NCI-H146 (cell line): Measurements from ENCODE around the gene NPAS3.

ENCODE experiments used
- DNase-seq: peaks from one replicate; lab custom pipeline; 2025; lab: John Stamatoyannopoulos, UW

Gene NPAS3

DNA sequence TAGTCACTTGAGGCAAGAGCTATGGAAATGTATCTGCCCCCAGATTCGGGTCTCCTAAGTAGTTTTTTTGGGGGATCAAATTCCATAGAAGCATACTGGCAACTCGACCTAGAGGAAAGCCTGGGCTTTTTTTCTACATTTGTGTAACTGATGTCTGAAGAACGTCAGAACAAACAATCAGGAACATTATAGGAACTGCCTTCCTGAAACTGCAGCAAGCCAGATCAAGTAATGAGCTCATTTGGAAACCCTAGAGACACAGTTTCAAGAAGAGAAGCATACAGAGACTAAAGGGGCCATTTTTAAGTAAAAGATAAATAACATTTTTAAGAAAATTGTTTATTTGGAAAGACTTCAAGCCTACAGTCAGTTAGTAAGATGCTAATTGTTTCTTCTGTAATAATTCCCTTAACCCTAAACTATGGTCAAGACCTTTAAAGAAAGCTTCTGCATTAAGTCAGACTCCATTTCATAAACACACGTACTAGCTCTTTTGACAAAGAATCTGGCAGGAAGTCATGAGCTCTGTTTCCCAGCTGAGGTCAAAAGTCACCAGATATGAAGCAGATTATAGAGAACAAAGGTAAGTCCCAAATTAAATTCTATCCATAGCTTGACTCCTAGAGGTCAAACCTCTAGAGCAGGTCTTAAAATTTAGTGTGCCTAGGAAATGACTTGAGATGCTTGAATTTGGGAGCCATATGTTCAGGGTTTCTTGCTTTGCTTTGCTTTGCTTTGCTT, 899.4 kb downstream of the NPAS3 start:
- DNase-seq = no peak

DNA sequence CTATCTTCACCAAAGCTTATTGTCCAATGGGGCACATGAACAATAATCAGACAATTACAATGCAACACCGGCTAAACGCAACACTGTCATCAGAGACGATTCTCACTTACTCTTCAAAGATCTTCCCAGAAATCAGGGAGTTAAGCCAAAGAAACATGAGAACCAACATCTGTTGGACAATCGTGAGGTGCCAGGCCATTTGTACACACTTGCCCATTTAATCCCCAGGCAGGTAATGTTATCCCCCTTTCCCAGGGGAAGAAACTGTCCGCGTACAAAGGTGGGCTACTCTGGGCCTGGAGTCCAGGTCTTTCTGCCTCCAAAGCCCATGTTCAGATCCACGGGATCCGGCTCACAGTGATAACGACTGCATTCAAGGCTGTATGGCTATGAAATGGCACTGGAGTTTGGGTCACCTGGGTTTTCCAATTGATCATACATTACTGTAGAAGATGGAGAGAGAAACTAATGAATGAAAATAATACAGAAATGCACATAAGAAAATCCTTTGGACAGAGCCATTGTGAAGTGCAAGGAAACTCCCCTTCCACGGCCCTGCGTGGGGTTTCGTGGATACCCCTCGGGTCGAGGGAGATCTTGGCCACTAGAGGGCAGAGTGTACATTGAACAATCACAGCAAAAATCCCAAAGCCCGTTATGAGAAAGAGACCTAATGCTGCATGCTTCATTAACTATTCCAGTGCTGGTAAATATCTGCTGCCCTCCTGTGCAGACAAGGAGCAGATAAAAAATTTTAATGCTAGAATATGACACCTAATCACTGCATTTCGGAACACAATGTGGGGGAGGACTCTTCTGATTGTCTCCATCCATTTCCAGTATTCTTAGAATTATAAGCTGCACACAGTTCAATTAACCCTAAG, 900.8 kb downstream of the NPAS3 start:
- DNase-seq = no peak

DNA sequence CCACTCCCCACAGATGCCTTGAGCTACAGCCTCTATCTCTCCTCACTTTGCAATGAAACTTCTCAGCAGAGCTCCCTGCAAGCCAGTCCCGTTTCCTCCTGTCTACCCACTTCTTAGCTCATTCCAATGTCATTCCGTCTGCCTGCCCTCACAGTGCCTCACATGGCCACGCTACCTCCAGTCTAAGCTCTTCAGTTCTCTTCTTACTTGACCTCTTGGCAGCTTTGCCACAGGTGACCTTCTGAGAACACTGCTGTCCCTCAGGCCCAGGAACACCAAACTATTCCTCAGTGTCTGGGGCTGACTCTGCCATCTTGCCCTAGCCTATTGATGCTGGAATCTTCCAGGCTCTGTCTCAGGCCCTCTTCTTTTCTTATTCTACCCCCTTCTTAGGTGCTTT, 902.1 kb downstream of the NPAS3 start:
- DNase-seq = no peak

DNA sequence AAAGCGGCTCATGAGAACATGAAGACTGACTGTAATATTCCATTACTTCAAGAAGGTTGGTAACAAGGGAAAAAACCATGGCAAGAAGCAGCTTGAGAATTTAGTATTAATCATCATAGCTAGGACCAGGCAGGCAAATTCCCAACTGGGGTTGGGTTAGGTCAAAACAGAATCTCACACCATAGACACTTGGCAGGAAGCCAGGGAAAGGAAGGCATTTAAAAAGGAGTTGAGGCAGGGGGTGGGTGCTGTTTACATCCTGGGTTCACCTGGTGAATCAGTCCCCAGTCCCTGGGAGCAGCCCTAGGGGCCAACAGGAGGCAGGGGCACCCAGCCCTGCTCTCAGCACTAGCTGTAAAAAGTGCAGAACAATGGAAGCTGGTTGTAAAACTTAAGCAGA, 903.6 kb downstream of the NPAS3 start:
- no peak for DNase-seq

DNA sequence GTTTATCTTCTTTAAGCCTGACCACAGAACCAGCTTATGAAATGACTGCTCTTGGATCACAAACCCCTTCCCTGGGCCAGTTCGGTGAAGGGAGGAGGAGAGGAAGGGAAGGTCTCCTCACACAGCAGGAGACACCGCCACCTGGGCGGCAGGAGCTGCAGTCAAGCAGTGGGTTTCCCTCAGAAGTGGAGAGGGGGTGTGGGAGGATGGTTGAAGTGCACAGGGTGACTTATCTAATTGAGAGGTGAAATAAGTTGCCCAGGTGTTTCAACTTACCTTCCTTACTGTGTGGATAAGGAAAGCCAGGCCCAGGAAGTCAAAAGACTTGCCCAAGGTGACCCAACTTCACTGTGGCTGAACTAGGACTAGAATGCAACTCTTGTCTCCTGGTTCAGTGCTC, 905.4 kb downstream of the NPAS3 start:
- DNase-seq = no peak

DNA sequence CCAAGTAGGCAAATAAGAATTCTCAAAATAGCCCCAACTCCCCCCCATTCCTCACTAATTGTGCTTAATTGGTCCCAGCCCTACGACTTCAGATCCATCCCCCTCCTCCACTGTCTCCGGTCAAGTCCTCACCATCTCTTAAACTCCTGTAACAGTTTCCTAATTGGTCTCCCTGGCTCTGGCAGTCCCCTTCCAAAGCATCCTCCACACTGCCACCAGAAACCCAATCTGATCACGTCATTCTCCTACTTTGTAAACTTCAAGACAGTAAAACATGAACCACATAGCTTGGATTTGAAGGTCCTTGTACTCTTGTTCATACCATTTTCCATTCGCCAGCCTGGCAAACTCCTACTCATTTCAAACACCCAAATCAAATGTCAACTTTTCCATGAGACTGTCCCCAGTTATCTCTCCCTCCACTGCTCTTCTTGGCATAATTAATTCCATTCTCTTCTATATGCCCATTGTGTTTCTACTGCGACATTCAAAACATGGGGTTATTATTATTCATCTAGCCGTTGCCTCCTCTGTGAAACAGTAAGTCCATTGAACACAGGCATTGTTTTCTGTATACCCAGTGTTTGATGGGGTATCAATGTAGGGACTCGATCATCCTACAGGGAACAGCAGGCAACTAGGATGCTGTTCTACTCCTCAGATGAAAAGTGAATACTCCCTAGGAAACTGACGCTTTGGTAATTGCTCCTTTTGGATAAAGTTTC, 907.6 kb downstream of the NPAS3 start:
- no peak for DNase-seq

DNA sequence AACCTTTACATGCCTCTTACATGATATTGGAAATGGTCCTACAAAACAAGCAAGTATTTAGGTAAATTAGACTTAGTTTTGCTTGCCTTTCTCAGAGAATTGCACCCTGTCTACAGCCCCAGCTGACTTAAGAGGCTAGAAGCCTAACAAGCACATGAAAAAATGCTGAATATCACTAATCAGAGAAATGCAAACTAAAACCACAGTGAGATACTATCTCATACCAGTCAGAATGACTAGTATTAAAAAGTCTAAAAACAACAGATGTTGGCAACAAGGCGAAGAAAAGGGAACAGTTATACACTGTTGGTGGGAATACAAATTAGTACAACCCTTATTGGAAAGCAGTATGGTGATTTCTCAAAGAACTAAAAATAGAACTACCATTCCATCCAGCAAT, 908.4 kb downstream of the NPAS3 start:
- no peak for DNase-seq

DNA sequence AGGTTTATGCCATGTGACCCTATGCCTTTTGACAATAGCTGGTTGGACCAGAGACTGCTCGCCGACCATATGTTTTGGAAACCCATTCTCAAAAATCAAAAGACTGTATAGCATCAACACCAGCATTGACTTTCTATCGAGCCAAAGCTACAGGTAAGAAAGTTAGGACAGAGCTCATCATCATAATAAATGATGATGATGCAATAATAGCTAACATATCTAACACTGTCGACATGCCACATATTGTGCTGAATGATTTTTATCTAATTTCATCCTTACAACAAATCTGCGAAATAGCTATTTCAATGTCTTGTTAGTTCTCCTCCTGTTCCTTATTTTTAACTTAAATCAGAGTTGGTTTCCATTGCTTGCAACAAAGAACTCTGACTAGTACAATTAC, 909.3 kb downstream of the NPAS3 start:
- DNase-seq = no peak

DNA sequence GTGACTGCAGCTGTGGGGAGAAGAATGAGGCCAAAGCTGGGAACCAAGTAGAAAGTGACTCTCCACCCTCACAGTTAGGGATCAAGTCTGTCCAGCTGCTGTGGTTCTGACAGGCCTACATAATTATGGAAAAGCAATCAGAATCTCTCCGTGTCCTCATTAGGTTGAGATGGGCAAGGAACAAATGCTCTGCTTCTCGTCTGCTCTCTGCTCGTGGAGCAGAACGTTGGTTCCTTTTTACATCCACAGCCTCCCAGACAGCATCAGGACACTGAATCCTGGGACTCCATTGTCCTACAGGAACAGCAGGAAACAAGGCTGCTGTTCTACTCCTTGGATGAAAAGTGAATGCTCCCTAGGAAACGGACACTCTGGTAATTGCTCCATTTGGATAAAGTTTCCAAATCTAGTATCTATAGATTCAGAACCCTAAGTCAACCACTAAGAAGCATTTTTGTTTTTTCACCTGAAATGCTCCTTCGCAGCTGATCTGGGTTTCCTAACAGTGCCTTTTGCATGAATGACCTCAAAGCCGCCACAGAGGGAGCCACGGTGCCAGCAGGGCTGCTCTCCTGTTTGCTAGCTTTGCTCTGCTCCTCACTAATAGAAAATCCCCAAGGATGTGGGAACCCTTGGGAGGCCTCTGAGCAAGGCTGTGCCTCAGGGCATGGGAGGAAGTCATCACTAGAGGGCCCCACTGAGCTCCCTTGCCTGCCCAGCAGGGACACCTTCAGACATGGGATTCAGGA, 910.2 kb downstream of the NPAS3 start:
- no peak for DNase-seq

DNA sequence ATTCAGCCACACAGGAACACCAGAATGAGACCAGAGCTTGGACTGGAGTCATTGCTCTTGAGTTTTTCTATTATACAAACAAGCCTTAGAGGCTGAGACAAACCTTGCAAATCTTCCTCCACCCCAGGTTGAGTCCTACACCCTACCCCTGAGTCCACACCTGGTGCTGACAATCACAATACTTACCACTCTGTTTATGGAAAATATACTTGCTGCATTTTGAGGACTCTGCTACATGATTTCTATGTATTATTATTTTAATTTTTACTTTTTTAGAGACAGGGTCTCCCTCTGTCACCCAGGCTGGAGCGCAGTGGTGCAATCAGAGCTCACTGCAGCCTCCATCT, 910.7 kb downstream of the NPAS3 start:
- no peak for DNase-seq

DNA sequence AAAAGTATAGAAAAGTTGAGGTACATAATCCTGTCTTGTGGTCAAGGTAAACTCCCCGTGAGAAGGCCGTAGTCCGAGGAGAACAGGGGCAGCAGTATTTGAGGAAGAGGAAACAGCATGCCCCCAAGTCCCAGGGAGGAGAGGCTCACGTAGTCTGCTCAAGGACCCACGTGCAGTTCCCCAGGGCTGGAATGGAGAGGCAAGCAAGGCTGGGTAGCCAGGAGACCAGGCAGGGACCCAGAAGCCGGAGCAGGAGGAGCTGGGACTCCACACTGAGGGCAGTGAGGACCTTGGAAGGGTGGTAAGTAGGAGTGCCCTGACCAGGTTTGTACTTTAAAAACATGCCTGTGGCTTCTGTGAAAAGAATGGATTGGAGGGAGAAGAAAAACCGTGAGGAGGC, 912.1 kb downstream of the NPAS3 start:
- no peak for DNase-seq

DNA sequence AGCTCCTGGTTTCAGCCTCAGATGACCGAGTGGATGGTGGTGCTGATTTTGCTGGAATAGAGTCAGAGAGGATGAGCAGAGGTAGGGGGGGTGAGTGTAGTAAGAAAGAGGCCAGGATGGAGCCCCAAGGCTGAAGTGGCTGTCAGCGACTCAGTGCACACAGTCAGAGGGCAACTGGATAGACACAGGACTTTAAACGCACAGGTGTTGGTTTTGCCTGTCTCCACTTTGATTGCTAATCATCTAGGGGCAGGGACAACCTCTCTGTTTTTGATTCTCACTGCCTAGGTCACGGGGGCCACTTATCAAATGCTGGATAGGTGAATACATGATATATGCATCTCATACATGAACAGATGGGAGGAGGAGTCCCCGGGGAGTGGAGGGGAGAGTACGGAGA, 912.7 kb downstream of the NPAS3 start:
- DNase-seq = no peak

DNA sequence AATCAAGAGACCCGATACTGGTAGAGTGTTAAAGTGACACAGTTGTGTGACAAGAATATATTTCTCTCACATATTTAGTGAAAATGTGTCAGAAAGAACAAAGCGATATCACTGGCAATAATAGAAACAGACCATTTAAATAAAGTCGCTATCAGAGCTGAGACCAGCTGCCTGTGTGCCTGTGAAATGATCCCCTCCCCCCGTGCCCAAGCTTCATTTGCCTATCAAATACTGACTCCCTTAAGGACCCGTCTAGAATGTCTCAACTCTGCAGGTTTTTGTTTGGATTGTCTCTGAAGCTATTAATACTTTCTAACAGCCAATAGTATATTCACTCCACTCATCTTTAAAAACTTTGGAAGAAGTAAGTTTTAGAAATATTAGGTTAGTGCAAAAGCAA, 913.3 kb downstream of the NPAS3 start:
- no peak for DNase-seq
